Cardiac fibroblast (primary cell): ENCODE measurements around the gene OSBPL6.
"Not testable (repeated sequence)": the region's sequence is repeated elsewhere in the genome, so short reads cannot be mapped to it uniquely, and the experiment has no call there.

Source experiments
- DNase-seq, 2 donors: peaks; one replicate each; pipeline versions ENCODE4 v3.0.0 to v3.0.0-alpha.2; 2010; ENCODE audit warnings: low read depth in 2 of 2
- H3K4me3 ChIP-seq, 2 donors: replicated peaks in 1 of 2; 1 replicate in 1 of 2; 2 replicates in 1 of 2; pipeline ENCODE4 v1.5.1; 2011; ENCODE audit warnings: low read depth in 2 of 2, low read length in 2 of 2, mild to moderate bottlenecking in 2 of 2, moderate library complexity in 1 of 2
- CTCF ChIP-seq: IDR thresholded peaks from one replicate; pipeline ENCODE4 v1.5.1; 2011; ENCODE audit warnings: low read depth, mild to moderate bottlenecking, low read length, inconsistent platforms

The OSBPL6 gene

GRCh38 chr2:178159966-178160365 lies 34.3 kb upstream of the OSBPL6 start:
- no peak for DNase-seq
- no peak for TF ChIP-seq CTCF
- H3K4me3 ChIP-seq = no peak overlapping the region

- DNase-seq = no peak
- no peak overlapping the region for H3K4me3 ChIP-seq
- TF ChIP-seq CTCF = no peak
Observed at GRCh38 chr2:178160601-178161000, 33.7 kb upstream of the OSBPL6 start.

GRCh38 chr2:178163395-178163794 lies 30.9 kb upstream of the OSBPL6 start:
- peak in 1 of 2 donors; percentile 26 for DNase-seq
- no peak for TF ChIP-seq CTCF
- H3K4me3 ChIP-seq = no peak overlapping the region

GRCh38 chr2:178163911-178164310 lies 30.4 kb upstream of the OSBPL6 start:
- no peak overlapping the region for H3K4me3 ChIP-seq
- DNase-seq = no peak
- TF ChIP-seq CTCF = no peak

- no peak for TF ChIP-seq CTCF
- no peak overlapping the region for H3K4me3 ChIP-seq
- no peak for DNase-seq
Observed at GRCh38 chr2:178173657-178174056, 20.7 kb upstream of the OSBPL6 start.

- TF ChIP-seq CTCF = no peak
- DNase-seq = peak; percentile 38 to 47
- no peak overlapping the region for H3K4me3 ChIP-seq
Observed at GRCh38 chr2:178177066-178177679, 17.1 kb upstream of the OSBPL6 start.

- not testable (repeated sequence) for H3K4me3 ChIP-seq, DNase-seq
Observed at GRCh38 chr2:178180648-178181047, 13.7 kb upstream of the OSBPL6 start.
